SK-N-SH (cell line): ENCODE results near the gene MRAP. TPM values are rescaled to one million over a fixed set of nuclear protein-coding genes. Genes with fewer than 3 reads are reported as not detected.

ENCODE experiments used
- CTCF ChIA-PET: fragments of 300-600, 350-600 bp; formaldehyde crosslinking; extraction: SDS; loops from one replicate; lab custom pipeline; 2021; lab: Yijun Ruan, JAX
- POLR2A ChIA-PET: fragments of 350-600 bp; sonication (Branson Sonifier 250); formaldehyde crosslinking; extraction: SDS; loops from one replicate; lab custom pipeline; 2020; ENCODE audit warnings: antibody characterized with exemption, inconsistent platforms; lab: Yijun Ruan, JAX
- DNase-seq: peaks from one replicate; pipeline ENCODE4 v3.0.0; 2012
- H2AFZ ChIP-seq: fragments of 200-600 bp; sonication (generic); 2 replicates; pipeline ENCODE4 v1.8.1; 2016; ENCODE audit warnings: antibody characterized with exemption, mild to moderate bottlenecking, low read depth
- H3F3A ChIP-seq: fragments of 200-600 bp; sonication (generic); replicated peaks from 2 replicates; pipeline ENCODE3; 2016; ENCODE audit warnings: antibody characterized with exemption, mild to moderate bottlenecking; ENCODE audit not compliant: insufficient read depth
- H3K27ac ChIP-seq, 2 experiments: fragments of 200-500 bp in 1 of 2; fragments of 200-600 bp in 1 of 2; sonication (Bioruptor generic) in 1 of 2; sonication (generic), shearing (Covaris generic) in 1 of 2; 2 replicates each; pipeline versions ENCODE4 v1.5.1 to v1.6.1; 2014 to 2016; ENCODE audit warnings: low read depth in 2 of 2, inconsistent platforms in 1 of 2, low read length in 1 of 2, mild to moderate bottlenecking in 1 of 2, mixed read lengths in 1 of 2
- H3K27me3 ChIP-seq: fragments of 200-600 bp; sonication (generic), shearing (Covaris generic); 2 replicates; pipeline ENCODE4 v1.6.1; 2016; ENCODE audit warnings: mixed run types; ENCODE audit not compliant: insufficient read depth
- H3K36me3 ChIP-seq, 2 experiments: fragments of 200-500 bp in 1 of 2; fragments of 200-600 bp in 1 of 2; sonication (Bioruptor generic) in 1 of 2; sonication (generic) in 1 of 2; replicated peaks in 1 of 2; 2 replicates each; pipeline versions ENCODE3 to v1.5.1; 2014 to 2016; ENCODE audit warnings: low read length in 1 of 2, mild to moderate bottlenecking in 1 of 2; ENCODE audit not compliant: insufficient read depth in 2 of 2, control insufficient read depth in 1 of 2
- H3K4me1 ChIP-seq, 2 experiments: fragments of 200-500 bp in 1 of 2; fragments of 200-600 bp in 1 of 2; sonication (Bioruptor generic) in 1 of 2; sonication (generic), shearing (Covaris generic) in 1 of 2; 2 replicates each; pipeline versions ENCODE4 v1.5.1 to v1.6.1; 2014 to 2016; ENCODE audit warnings: low read depth in 1 of 2, low read length in 1 of 2, mixed run types in 1 of 2; ENCODE audit not compliant: insufficient read depth in 2 of 2, control insufficient read depth in 1 of 2
- H3K4me2 ChIP-seq: fragments of 200-600 bp; sonication (generic), shearing (Covaris generic); 2 replicates; pipeline ENCODE4 v1.6.1; 2017; ENCODE audit warnings: mixed run types
- H3K4me3 ChIP-seq, 2 experiments: fragments of 200-500 bp in 1 of 2; fragments of 200-600 bp in 1 of 2; sonication (Bioruptor generic) in 1 of 2; sonication (generic), shearing (Covaris generic) in 1 of 2; 2 replicates each; pipeline versions ENCODE4 v1.5.1 to v1.8.1; 2014 to 2016; ENCODE audit warnings: low read depth in 2 of 2, inconsistent platforms in 1 of 2, low read length in 1 of 2, mild to moderate bottlenecking in 1 of 2, mixed read lengths in 1 of 2, moderate library complexity in 1 of 2
- H3K79me2 ChIP-seq: fragments of 200-600 bp; sonication (generic); 2 replicates; pipeline ENCODE4 v1.8.1; 2017; ENCODE audit warnings: mild to moderate bottlenecking; ENCODE audit not compliant: insufficient read depth
- H3K9ac ChIP-seq: fragments of 200-600 bp; sonication (generic); 2 replicates; pipeline ENCODE4 v1.6.1; 2017; ENCODE audit warnings: mixed run types
- H3K9me2 ChIP-seq: fragments of 200-600 bp; sonication (generic); 2 replicates; pipeline ENCODE4 v1.6.1; 2017; ENCODE audit warnings: mixed run types
- H3K9me3 ChIP-seq: fragments of 200-600 bp; sonication (generic); 2 replicates; pipeline ENCODE4 v1.6.1; 2017; ENCODE audit warnings: mixed run types, mild to moderate bottlenecking, moderate library complexity
- H4K20me1 ChIP-seq: fragments of 200-600 bp; sonication (generic); 2 replicates; pipeline ENCODE4 v1.6.1; 2017; ENCODE audit warnings: mild to moderate bottlenecking, mixed run types; ENCODE audit not compliant: insufficient read depth
- CHD2 ChIP-seq: fragments of 150-350 bp; IDR thresholded peaks from 2 replicates; pipeline ENCODE4 v1.6.1; 2018; ENCODE audit warnings: low read length; ENCODE audit not compliant: partially characterized antibody
- EP300 ChIP-seq, 2 experiments: IDR thresholded peaks; 2 replicates each; pipeline versions ENCODE4 v1.4.0 to v1.6.1; 2012; ENCODE audit warnings: borderline replicate concordance in 1 of 2, low read depth in 1 of 2, low read length in 1 of 2
- EZH2phosphoT487 ChIP-seq: fragments of 200-600 bp; sonication (generic); IDR thresholded peaks from 2 replicates; pipeline ENCODE4 v1.6.1; 2017; ENCODE audit warnings: low read depth, mixed run types, mild to moderate bottlenecking, antibody characterized with exemption, moderate library complexity, borderline replicate concordance
- FOSL2 ChIP-seq: IDR thresholded peaks from 2 replicates; pipeline ENCODE4 v1.4.0; 2012; ENCODE audit warnings: low read depth, mild to moderate bottlenecking, moderate library complexity, borderline replicate concordance
- FOXJ3 ChIP-seq: sonication (generic); formaldehyde crosslinking; IDR thresholded peaks from 2 replicates; pipeline ENCODE4 v1.5.1; 2020; ENCODE audit warnings: mild to moderate bottlenecking, missing genetic modification reagents
- FOXM1 ChIP-seq: IDR thresholded peaks from 2 replicates; pipeline ENCODE4 v1.4.0; 2012; ENCODE audit warnings: low read depth, mild to moderate bottlenecking
- GABPA ChIP-seq: IDR thresholded peaks from 2 replicates; pipeline ENCODE4 v1.4.0; 2012; ENCODE audit warnings: low read depth, mild to moderate bottlenecking
- GATA2 ChIP-seq: sonication (generic); formaldehyde crosslinking; IDR thresholded peaks from 2 replicates; pipeline ENCODE4 v1.5.0; 2020; ENCODE audit warnings: mild to moderate bottlenecking, missing genetic modification reagents
- JUND ChIP-seq: IDR thresholded peaks from 2 replicates; pipeline ENCODE4 v1.4.0; 2012
- MAX ChIP-seq: IDR thresholded peaks from 2 replicates; pipeline ENCODE4 v1.4.0; 2012; ENCODE audit warnings: low read depth
- MXI1 ChIP-seq: IDR thresholded peaks from 2 replicates; pipeline ENCODE4 v1.6.1; 2012; ENCODE audit warnings: mild to moderate bottlenecking, low read depth, low read length, improper control_type of control experiment
- NFIC ChIP-seq: IDR thresholded peaks from 2 replicates; pipeline ENCODE4 v1.4.0; 2012; ENCODE audit warnings: borderline replicate concordance
- NRF1 ChIP-seq: IDR thresholded peaks from 2 replicates; pipeline ENCODE4 v1.6.1; 2012; ENCODE audit warnings: low read depth, mild to moderate bottlenecking, low read length
- RXRA ChIP-seq: IDR thresholded peaks from 2 replicates; pipeline ENCODE4 v1.4.0; 2012; ENCODE audit warnings: low read depth, mild to moderate bottlenecking, borderline replicate concordance
- SIN3A ChIP-seq: IDR thresholded peaks from 2 replicates; pipeline ENCODE4 v1.6.1; 2012; ENCODE audit warnings: low read depth, mild to moderate bottlenecking, low read length, moderate library complexity, borderline replicate concordance
- SMC3 ChIP-seq: IDR thresholded peaks from 2 replicates; pipeline ENCODE4 v1.6.1; 2012; ENCODE audit warnings: low read depth, low read length, improper control_type of control experiment
- TCF12 ChIP-seq: IDR thresholded peaks from 2 replicates; pipeline ENCODE4 v1.4.0; 2012
- TEAD4 ChIP-seq: IDR thresholded peaks from 2 replicates; pipeline ENCODE4 v1.4.0; 2012; ENCODE audit warnings: mild to moderate bottlenecking, borderline replicate concordance; ENCODE audit not compliant: insufficient read depth
- WGBS: methylation state at CpG from one replicate; pipeline ENCODE4 v1.1.6; 2017; ENCODE audit warnings: low lambda C conversion rate; 5-methylcytosine and 5-hydroxymethylcytosine counted together
- polyA plus RNA-seq, 3 experiments: library from polyadenylated mRNA; depleted of rRNA; stranded (reverse); fragments of >200 nt; gene quantifications; 2 replicates each; pipeline ENCODE4 v1.2.3, GENCODE V29; 2012
- TF ChIP-seq, protein P1 (sequence below): IDR thresholded peaks from 2 replicates; pipeline ENCODE4 v1.6.1; 2012; ENCODE audit warnings: mild to moderate bottlenecking, low read depth, low read length, moderate library complexity
- TF ChIP-seq, protein P2 (sequence below): IDR thresholded peaks from 2 replicates; pipeline ENCODE4 v1.4.0; 2012; ENCODE audit warnings: low read depth, borderline replicate concordance
- TF ChIP-seq, protein P3 (sequence below): IDR thresholded peaks from 2 replicates; pipeline ENCODE4; 2012
- TF ChIP-seq, protein P4 (sequence below): fragments of 150-350 bp; IDR thresholded peaks from 2 replicates; pipeline ENCODE4 v1.6.1; 2016; ENCODE audit warnings: mild to moderate bottlenecking, low read depth, low read length

Gene MRAP
- polyA plus RNA-seq, 1 of the 3 experiments (the other 2 are of a cell fraction), result not detected

DNA sequence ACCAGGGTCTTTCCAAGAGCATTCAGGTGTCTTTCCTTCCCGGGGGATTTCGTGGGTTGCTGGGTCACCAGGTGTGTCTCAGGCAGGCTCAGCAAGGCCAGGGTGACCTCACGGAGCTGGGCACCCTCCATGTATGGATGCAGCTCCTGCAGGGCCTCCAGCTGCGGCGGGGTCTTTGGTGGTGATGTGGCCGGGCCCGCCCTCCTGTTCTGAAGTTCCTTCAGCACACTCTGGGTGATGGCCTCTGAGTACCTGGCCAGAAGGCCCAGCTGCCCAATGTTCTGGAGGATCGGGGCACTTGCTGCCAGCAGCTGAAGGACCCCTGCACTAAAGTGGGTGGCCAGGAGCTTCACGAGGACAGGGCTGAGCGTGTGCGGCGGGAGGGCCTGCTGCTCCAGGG, 48.7 kb downstream of the MRAP start:
- CTCF ChIA-PET, result no interaction called here
- no peak for DNase-seq

GRCh38 chr21:32347977-32348376, 49.3 kb downstream of the MRAP start:
- Histone ChIP-seq H3K4me3 (no peak overlapping the region), H3K9me3 (peaks cover 8% of the 10 kb centered on the region; the same call in 1 of the 2 replicates), H3K27me3 (no peaks in the 10 kb centered on the region), H4K20me1 (no peaks in the 10 kb centered on the region), H3K79me2 (peaks cover 15% of the 10 kb centered on the region; the same call in 1 of the 2 replicates), H3K4me2 (no peak overlapping the region), H3F3A (peaks cover 4% of the 10 kb centered on the region), H3K27ac (no peak overlapping the region), H2AFZ (no peak overlapping the region), H3K36me3 (peaks cover 74 to 97% of the 10 kb centered on the region in 2 experiments), H3K9me2 (no peaks in the 10 kb centered on the region), H3K4me1 (peaks cover 0 to 6% of the 10 kb centered on the region in 2 experiments; a peak in 1 of 4 replicates), H3K9ac (no peak overlapping the region)
- WGBS, result 99% methylated on average over 11 of the region's 11 CpGs
- ChIA-PET POLR2A (no interaction called here), CTCF (no interaction called here)
- no peak for DNase-seq
- TF ChIP-seq, protein P1, sequence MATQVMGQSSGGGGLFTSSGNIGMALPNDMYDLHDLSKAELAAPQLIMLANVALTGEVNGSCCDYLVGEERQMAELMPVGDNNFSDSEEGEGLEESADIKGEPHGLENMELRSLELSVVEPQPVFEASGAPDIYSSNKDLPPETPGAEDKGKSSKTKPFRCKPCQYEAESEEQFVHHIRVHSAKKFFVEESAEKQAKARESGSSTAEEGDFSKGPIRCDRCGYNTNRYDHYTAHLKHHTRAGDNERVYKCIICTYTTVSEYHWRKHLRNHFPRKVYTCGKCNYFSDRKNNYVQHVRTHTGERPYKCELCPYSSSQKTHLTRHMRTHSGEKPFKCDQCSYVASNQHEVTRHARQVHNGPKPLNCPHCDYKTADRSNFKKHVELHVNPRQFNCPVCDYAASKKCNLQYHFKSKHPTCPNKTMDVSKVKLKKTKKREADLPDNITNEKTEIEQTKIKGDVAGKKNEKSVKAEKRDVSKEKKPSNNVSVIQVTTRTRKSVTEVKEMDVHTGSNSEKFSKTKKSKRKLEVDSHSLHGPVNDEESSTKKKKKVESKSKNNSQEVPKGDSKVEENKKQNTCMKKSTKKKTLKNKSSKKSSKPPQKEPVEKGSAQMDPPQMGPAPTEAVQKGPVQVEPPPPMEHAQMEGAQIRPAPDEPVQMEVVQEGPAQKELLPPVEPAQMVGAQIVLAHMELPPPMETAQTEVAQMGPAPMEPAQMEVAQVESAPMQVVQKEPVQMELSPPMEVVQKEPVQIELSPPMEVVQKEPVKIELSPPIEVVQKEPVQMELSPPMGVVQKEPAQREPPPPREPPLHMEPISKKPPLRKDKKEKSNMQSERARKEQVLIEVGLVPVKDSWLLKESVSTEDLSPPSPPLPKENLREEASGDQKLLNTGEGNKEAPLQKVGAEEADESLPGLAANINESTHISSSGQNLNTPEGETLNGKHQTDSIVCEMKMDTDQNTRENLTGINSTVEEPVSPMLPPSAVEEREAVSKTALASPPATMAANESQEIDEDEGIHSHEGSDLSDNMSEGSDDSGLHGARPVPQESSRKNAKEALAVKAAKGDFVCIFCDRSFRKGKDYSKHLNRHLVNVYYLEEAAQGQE, result no peak
- TF ChIP-seq, protein P2, sequence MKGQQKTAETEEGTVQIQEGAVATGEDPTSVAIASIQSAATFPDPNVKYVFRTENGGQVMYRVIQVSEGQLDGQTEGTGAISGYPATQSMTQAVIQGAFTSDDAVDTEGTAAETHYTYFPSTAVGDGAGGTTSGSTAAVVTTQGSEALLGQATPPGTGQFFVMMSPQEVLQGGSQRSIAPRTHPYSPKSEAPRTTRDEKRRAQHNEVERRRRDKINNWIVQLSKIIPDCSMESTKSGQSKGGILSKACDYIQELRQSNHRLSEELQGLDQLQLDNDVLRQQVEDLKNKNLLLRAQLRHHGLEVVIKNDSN, result no peak
- TF ChIP-seq, protein P3, sequence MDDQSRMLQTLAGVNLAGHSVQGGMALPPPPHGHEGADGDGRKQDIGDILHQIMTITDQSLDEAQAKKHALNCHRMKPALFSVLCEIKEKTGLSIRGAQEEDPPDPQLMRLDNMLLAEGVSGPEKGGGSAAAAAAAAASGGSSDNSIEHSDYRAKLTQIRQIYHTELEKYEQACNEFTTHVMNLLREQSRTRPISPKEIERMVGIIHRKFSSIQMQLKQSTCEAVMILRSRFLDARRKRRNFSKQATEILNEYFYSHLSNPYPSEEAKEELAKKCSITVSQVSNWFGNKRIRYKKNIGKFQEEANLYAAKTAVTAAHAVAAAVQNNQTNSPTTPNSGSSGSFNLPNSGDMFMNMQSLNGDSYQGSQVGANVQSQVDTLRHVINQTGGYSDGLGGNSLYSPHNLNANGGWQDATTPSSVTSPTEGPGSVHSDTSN, result no peak
- no peak for TF ChIP-seq MXI1
- no peak for TF ChIP-seq SIN3A
- TF ChIP-seq FOSL2, result no peak
- TF ChIP-seq CHD2, result no peak
- no peak for TF ChIP-seq NRF1
- no peak for TF ChIP-seq EZH2phosphoT487
- no peak for TF ChIP-seq FOXJ3 (CRISPR knock-in tag)
- no peak for TF ChIP-seq MAX
- TF ChIP-seq FOXM1, result no peak
- no peak for TF ChIP-seq SMC3
- TF ChIP-seq EP300 (IDR thresholded peaks at IDR 0.05; ENCODE audit: borderline replicate concordance in 1 of 2, low read depth in 1 of 2, low read length in 1 of 2), result no peak
- TF ChIP-seq TEAD4, result no peak
- no peak for TF ChIP-seq TCF12

More for the DNA sequence above, 48.7 kb downstream of the MRAP start:
- Histone ChIP-seq H3K9ac (no peak overlapping the region), H3K4me2 (no peak overlapping the region), H3K27me3 (no peaks in the 10 kb centered on the region), H3K4me1 (no peaks in the 10 kb centered on the region; a peak in 1 of 4 replicates), H3K4me3 (no peak overlapping the region), H3K79me2 (peaks cover 16% of the 10 kb centered on the region; the same call in 1 of the 2 replicates), H3K36me3 (peaks cover 77 to 96% of the 10 kb centered on the region in 2 experiments), H3F3A (peaks cover 4% of the 10 kb centered on the region), H3K9me2 (no peaks in the 10 kb centered on the region), H2AFZ (no peak overlapping the region), H3K9me3 (peaks cover 8% of the 10 kb centered on the region; the same call in 1 of the 2 replicates), H4K20me1 (no peaks in the 10 kb centered on the region), H3K27ac (no peak overlapping the region)
- TF ChIP-seq RXRA, result no peak
- TF ChIP-seq MXI1, result no peak
- TF ChIP-seq, protein P4, sequence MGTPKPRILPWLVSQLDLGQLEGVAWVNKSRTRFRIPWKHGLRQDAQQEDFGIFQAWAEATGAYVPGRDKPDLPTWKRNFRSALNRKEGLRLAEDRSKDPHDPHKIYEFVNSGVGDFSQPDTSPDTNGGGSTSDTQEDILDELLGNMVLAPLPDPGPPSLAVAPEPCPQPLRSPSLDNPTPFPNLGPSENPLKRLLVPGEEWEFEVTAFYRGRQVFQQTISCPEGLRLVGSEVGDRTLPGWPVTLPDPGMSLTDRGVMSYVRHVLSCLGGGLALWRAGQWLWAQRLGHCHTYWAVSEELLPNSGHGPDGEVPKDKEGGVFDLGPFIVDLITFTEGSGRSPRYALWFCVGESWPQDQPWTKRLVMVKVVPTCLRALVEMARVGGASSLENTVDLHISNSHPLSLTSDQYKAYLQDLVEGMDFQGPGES, result no peak
- TF ChIP-seq EP300 (IDR thresholded peaks at IDR 0.05; ENCODE audit: borderline replicate concordance in 1 of 2, low read depth in 1 of 2, low read length in 1 of 2), result no peak
- no peak for TF ChIP-seq TCF12
- no peak for TF ChIP-seq FOXM1
- no peak for TF ChIP-seq JUND
- no peak for TF ChIP-seq GATA2 (CRISPR knock-in tag)
- TF ChIP-seq NFIC, result no peak
- no peak for TF ChIP-seq CHD2
- no peak for TF ChIP-seq GABPA
- TF ChIP-seq TEAD4, result no peak
- WGBS, result 100% methylated on average over 2 of the region's 12 CpGs
- POLR2A ChIA-PET, result interaction anchor here (1.0 kb wide), 1 partner anchor 11 kb away, joined by 3 read pairs; no protein-coding TSS in a partner anchor
